HepG2 (cell line): ENCODE data around the gene ATPAF1. TPM values are rescaled to one million over a fixed set of nuclear protein-coding genes. Genes with fewer than 3 reads are reported as not detected.

Experiments
- ATAC-seq: fragments of 200-7000 bp; cut with Tn5 transposase; 3 replicates; pipeline ENCODE4 v1.9.1; 2020; ENCODE audit warnings: mild to moderate bottlenecking, moderate library complexity
- BruUV-seq: library from RNA; stranded (reverse); fragments of 400-500 nt; replicated peaks from 2 replicates; lab custom pipeline; 2021; lab: Mats Ljungman, UMichigan
- CTCF ChIA-PET: fragments of 300-600 bp; formaldehyde crosslinking; extraction: SDS; loops from one replicate; lab custom pipeline; 2021; ENCODE audit warnings: low total read pairs, inconsistent platforms, low intra/inter-chr PET ratio; lab: Yijun Ruan, JAX
- POLR2A ChIA-PET: fragments of 350-600 bp; sonication (Branson Sonifier 250); formaldehyde crosslinking; loops from one replicate; lab custom pipeline; 2020; ENCODE audit warnings: antibody characterized with exemption, inconsistent platforms; lab: Yijun Ruan, JAX
- DNase-seq: peaks from one replicate; pipeline ENCODE4 v3.0.0-alpha.2; 2015; ENCODE audit warnings: low spot score
- FAIRE-seq: peaks from 3 replicates; lab custom pipeline; 2011; peaks lifted over from hg19 to GRCh38; lab: Jason Lieb, UNC
- H2AFZ ChIP-seq: one replicate; pipeline ENCODE4 v1.6.1; 2011; ENCODE audit warnings: low read length, inconsistent platforms
- H3K27ac ChIP-seq: fragments of 300-600 bp; 3 replicates; pipeline ENCODE4 v1.8.0; 2011; ENCODE audit warnings: mixed run types, mild to moderate bottlenecking, mixed read lengths, low read length, inconsistent platforms; ENCODE audit not compliant: insufficient read depth; ENCODE audit errors: extremely low read length
- H3K27me3 ChIP-seq, 2 experiments: fragments of 200-600 bp in 1 of 2; 2 replicates in 1 of 2; 3 replicates in 1 of 2; pipeline versions ENCODE4 v1.6.0 to v1.8.0; 2011; ENCODE audit warnings: low read length in 2 of 2, mild to moderate bottlenecking in 2 of 2, moderate library complexity in 2 of 2, inconsistent platforms in 1 of 2; ENCODE audit not compliant: insufficient read depth in 2 of 2, control insufficient read depth in 1 of 2
- H3K36me3 ChIP-seq, 2 experiments: fragments of 200-600 bp in 1 of 2; replicated peaks in 1 of 2; 2 replicates in 1 of 2; 3 replicates in 1 of 2; pipeline versions ENCODE4 v1.5.1 to v1.8.0; 2011; ENCODE audit warnings: low read length in 2 of 2, inconsistent platforms in 1 of 2; ENCODE audit not compliant: insufficient read depth in 2 of 2, control insufficient read depth in 1 of 2
- H3K4me1 ChIP-seq: 2 replicates; pipeline ENCODE4 v1.5.1; 2012; ENCODE audit warnings: low read length, inconsistent platforms; ENCODE audit not compliant: insufficient read depth
- H3K4me2 ChIP-seq: 2 replicates; pipeline ENCODE4 v1.6.0; 2011; ENCODE audit warnings: low read depth, low read length, inconsistent platforms
- H3K4me3 ChIP-seq, 3 experiments: fragments of 200-600 bp in 1 of 3; sonication (generic), shearing (Covaris generic) in 1 of 3; replicated peaks in 1 of 3; 2 replicates each; pipeline ENCODE4 v1.5.1; 2011 to 2016; ENCODE audit warnings: low read length in 3 of 3, inconsistent platforms in 2 of 3, low read depth in 2 of 3, mild to moderate bottlenecking in 2 of 3, control low read depth in 1 of 3, mixed read lengths in 1 of 3; ENCODE audit not compliant: insufficient read depth in 1 of 3
- H3K79me2 ChIP-seq: one replicate; pipeline ENCODE4 v1.6.1; 2011; ENCODE audit warnings: low read length, inconsistent platforms; ENCODE audit not compliant: insufficient read depth
- H3K9ac ChIP-seq: 2 replicates; pipeline ENCODE4 v1.6.0; 2011; ENCODE audit warnings: mild to moderate bottlenecking, low read depth, low read length, inconsistent platforms; ENCODE audit not compliant: insufficient read depth
- H3K9me3 ChIP-seq: 2 replicates; pipeline ENCODE4 v1.5.1; 2012; ENCODE audit warnings: mild to moderate bottlenecking, low read length
- H4K20me1 ChIP-seq: 2 replicates; pipeline ENCODE4 v1.6.0; 2011; ENCODE audit warnings: inconsistent platforms, mild to moderate bottlenecking, low read length, moderate library complexity; ENCODE audit not compliant: insufficient read depth
- BATF2 ChIP-seq: sonication (generic); formaldehyde crosslinking; IDR thresholded peaks from 2 replicates; pipeline ENCODE4 v1.8.0; 2022; ENCODE audit warnings: mild to moderate bottlenecking, missing genetic modification reagents, moderate library complexity
- BHLHE40 ChIP-seq: IDR thresholded peaks from 2 replicates; pipeline ENCODE4 v1.6.1; 2011; ENCODE audit warnings: low read length, improper control_type of control experiment
- CBFB ChIP-seq: sonication (generic); formaldehyde crosslinking; IDR thresholded peaks from 2 replicates; pipeline ENCODE4 v1.4.0; 2020; ENCODE audit warnings: missing genetic modification reagents
- PCBP1 ChIP-seq: fragments of 200-400 bp; formaldehyde crosslinking; IDR thresholded peaks from 2 replicates; pipeline ENCODE4 v1.6.1; 2017; ENCODE audit warnings: mild to moderate bottlenecking, low read depth, low read length, borderline replicate concordance
- PPARG ChIP-seq: conservative IDR thresholded peaks from 2 replicates; pipeline ENCODE4 v1.6.1; 2016; ENCODE audit warnings: missing biosample characterization, missing genetic modification reagents
- RFX5 ChIP-seq: IDR thresholded peaks from 2 replicates; pipeline ENCODE4 v1.6.1; 2011; ENCODE audit warnings: low read depth, low read length, improper control_type of control experiment
- SIX1 ChIP-seq: sonication (generic); formaldehyde crosslinking; IDR thresholded peaks from 2 replicates; pipeline ENCODE4 v1.4.0; 2020; ENCODE audit warnings: missing genetic modification reagents, borderline replicate concordance
- SMC3 ChIP-seq: IDR thresholded peaks from 2 replicates; pipeline ENCODE4 v1.6.1; 2011; ENCODE audit warnings: low read length, improper control_type of control experiment
- ZNF207 ChIP-seq: fragments of 450-650 bp; IDR thresholded peaks from 2 replicates; pipeline ENCODE4 v1.6.1; 2016; ENCODE audit warnings: antibody characterized with exemption, borderline replicate concordance
- ZNF234 ChIP-seq: sonication (generic); formaldehyde crosslinking; conservative IDR thresholded peaks from 2 replicates; pipeline ENCODE4 v1.5.1; 2020; ENCODE audit warnings: mild to moderate bottlenecking, missing genetic modification reagents
- ZNF644 ChIP-seq: IDR thresholded peaks from 2 replicates; pipeline ENCODE4 v1.6.1; 2016; ENCODE audit warnings: low read depth
- WGBS: methylation state at CpG from one replicate; pipeline ENCODE4 v1.1.6; 2017; ENCODE audit warnings: low lambda C conversion rate; 5-methylcytosine and 5-hydroxymethylcytosine counted together
- in situ Hi-C: cut with HindIII; loops from 2 replicates; pipeline ENCODE4 v1.10.0; 2017; ENCODE audit warnings: low pct_unique_long_range_greater_than_20kb; ENCODE audit not compliant: extremely low pct_ligation_motif_present
- intact Hi-C: fragments of 100-400 bp; cut with micrococcal nuclease; formaldehyde crosslinking; loops from one replicate; pipeline ENCODE4 v1.10.0; 2022; ENCODE audit not compliant: unreplicated experiment
- polyA plus RNA-seq, 8 experiments: library from polyadenylated mRNA; depleted of rRNA in 3 of 8; stranded (reverse) in 7 of 8; unstranded in 1 of 8; fragments of >200 nt; fragmentation: Illumina TruSeq in 4 of 8; extraction: Trizol in 4 of 8; gene quantifications; 2 replicates each; pipeline versions ENCODE4 v1.2.1 to v1.2.3, GENCODE V29; 2011 to 2016; ENCODE audit warnings: low read depth in 4 of 8, missing spikeins in 1 of 8, mixed read lengths in 1 of 8; ENCODE audit not compliant: insufficient read depth in 1 of 8
- total RNA-seq, 5 experiments: library from RNA; depleted of rRNA; stranded (reverse); fragments of >200 nt; fragmentation: Illumina TruSeq; extraction: Trizol; gene quantifications; 2 replicates each; pipeline ENCODE4 v1.2.3, GENCODE V29; 2016; ENCODE audit warnings: low read depth in 1 of 5

Gene ATPAF1
- total and polyA plus RNA-seq, 2 of the 13 experiments (the other 11 are each of a cell fraction or from before 2014, with no cell fraction given) = 66.6 to 76.7 TPM

DNA sequence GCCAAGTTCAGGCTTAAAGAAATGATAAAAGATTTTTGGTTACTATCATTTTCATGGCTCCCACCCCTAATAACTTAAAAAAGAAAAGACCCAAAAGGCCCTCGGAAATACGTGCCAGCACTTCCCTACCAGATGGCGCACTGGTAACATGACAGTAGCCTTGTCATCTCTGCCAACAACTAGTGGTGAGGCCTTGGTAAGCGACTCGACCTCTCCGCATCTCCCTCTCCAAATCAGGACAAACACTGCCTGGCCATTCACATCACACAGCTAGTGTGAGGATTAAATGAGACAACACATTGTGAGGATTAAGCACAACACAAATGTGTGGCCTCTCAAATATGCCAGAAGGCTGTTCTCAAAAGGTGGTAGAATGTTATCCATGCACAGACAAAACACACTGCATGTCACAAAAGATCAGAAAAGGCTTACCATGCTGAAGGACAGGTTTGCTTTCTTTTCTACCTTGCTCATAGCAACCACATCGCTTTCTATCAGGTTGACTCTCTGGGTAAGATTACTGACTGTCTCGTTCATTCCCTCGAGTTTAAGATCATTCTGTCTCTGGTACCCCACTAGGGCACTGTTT, 19.9 kb upstream of the ATPAF1 start (continued):
- TF ChIP-seq SIX1 (CRISPR knock-in tag) = no peak
- TF ChIP-seq RFX5 = no peak
- no peak for TF ChIP-seq BATF2
- TF ChIP-seq PPARG (CRISPR knock-in tag) = no peak
- TF ChIP-seq, all 625 proteins: peak for 0

DNA sequence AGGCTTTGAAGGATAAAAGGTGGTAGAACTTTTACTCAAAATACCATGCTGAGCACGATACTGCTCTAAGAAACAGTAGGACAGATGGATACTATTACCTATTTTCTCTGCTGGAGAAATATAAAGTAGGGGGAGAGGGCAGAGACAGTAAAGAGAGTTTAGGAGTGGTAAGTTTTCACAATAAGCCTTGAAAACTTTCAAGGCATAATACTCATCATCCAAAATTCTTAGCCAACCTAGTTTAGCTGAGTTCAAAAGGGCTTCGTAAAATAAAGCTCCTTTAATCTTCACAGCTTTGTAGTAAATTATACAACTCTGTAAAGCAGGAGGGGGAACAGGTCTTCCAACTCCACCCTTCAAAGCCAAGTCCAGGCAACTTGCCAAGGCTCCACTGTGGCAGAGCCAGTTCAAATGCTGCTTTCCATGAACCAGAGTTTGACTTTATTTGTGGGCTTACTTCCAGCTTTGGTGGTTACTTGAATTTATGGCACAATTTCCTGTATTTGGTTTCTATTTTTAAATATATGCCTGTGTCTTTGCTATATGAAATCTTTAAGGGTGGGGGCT, 19.0 kb upstream of the ATPAF1 start:
- Histone ChIP-seq H4K20me1 (no peaks in the 10 kb centered on the region), H3K79me2 (no peaks in the 10 kb centered on the region), H3K4me2 (no peak overlapping the region), H3K27ac (no peak overlapping the region), H3K4me1 (peaks cover 7% of the 10 kb centered on the region), H3K4me3 (no peak overlapping the region), H3K36me3 (peaks cover 14 to 96% of the 10 kb centered on the region in 2 experiments), H3K9me3 (no peaks in the 10 kb centered on the region), H2AFZ (no peak overlapping the region), H3K27me3 (no peaks in the 10 kb centered on the region), H3K9ac (no peak overlapping the region)
- intact Hi-C loops (no loop called here), in situ Hi-C loops (no loop called here)
- DNase-seq = no peak
- WGBS = 93% methylated on average over 2 of the region's 2 CpGs
- no peak for ATAC-seq
- CTCF ChIA-PET = no interaction called here
- no peak for TF ChIP-seq ZNF234
- TF ChIP-seq CBFB = no peak
- TF ChIP-seq BHLHE40 = no peak
- TF ChIP-seq ZNF644 (CRISPR knock-in tag) = no peak
- TF ChIP-seq ZNF207 = no peak
- no peak for TF ChIP-seq SMC3
- TF ChIP-seq PCBP1 = no peak
- POLR2A ChIA-PET = no interaction called here
- FAIRE-seq = no peak
- BruUV-seq = no TSS peak
